Thyroid gland (tissue), 4 donors: Measurements from ENCODE around the gene ERF.

Experiments
- CTCF ChIP-seq, 6 experiments: fragments of 200-600 bp in 3 of 6; fragments of 450-650 bp in 3 of 6; sonication (generic) in 3 of 6; IDR thresholded peaks; one replicate each; pipeline ENCODE4 v1.5.1; 2016 to 2019; ENCODE audit warnings: antibody characterized with exemption in 6 of 6, mild to moderate bottlenecking in 2 of 6, inconsistent platforms in 1 of 6, moderate library complexity in 1 of 6
- POLR2A ChIP-seq, 2 donors: fragments of 450-650 bp; IDR thresholded peaks; one replicate each; pipeline ENCODE4 v1.6.1; 2017; ENCODE audit warnings: antibody characterized with exemption in 2 of 2, mild to moderate bottlenecking in 2 of 2, moderate library complexity in 1 of 2

DNA sequence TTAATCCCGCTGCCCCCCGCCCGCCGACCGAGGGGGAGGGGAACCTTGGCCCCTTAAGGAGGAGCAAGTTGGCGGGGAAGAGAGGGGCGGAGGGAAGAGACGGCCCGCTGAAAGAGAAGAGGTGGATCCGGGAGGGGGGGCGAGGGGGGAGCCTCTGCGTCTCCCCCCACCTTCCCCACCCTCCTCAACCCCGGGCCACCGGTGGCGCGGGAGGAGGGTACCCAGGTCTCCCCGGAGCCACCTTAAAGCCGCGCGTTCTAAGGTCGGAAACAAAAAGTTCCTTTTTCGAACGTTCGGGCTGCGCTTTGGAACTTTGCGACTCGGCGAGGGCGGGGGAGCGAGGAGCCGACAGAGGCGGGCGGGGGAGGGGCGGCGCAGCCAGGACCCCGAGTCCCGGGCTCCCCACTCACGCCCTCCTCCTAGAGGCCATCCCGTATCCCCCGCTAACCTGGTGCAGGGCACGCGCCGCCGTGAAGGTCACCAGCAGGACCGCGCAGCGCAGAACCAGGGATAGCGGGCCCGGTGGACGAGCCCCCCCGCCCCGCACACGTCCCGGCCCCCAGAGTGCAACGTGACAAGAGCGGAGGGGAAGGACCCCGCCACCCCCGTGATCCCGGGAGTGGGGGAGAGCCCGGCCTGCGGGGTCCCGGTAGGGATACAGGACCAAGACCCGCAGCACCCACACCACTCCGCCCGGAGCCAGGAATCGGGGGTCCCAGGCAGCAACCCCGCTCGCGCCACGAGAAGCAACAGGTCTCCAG lies 659 bp downstream of the ERF start:
- TF ChIP-seq CTCF (IDR thresholded peaks at IDR 0.05) (peak in 1 of 6 experiments; percentile 6), POLR2A (IDR thresholded peaks at IDR 0.05) (peak in 1 of 2 donors; percentile 14)
